Mononuclear cell (primary cell): ENCODE results near the gene ANXA4. TPM values are rescaled to one million over a fixed set of nuclear protein-coding genes. Genes with fewer than 3 reads are reported as not detected.

Source experiments
- H3K27me3 ChIP-seq: 2 replicates; pipeline ENCODE4 v1.6.0; 2011; ENCODE audit warnings: low read length, control low read depth; ENCODE audit not compliant: insufficient read depth
- H3K4me1 ChIP-seq: 2 replicates; pipeline ENCODE4 v1.5.1; 2011; ENCODE audit warnings: mild to moderate bottlenecking, low read length, control low read depth; ENCODE audit not compliant: insufficient read depth
- H3K4me3 ChIP-seq: 2 replicates; pipeline ENCODE4 v1.5.1; 2011; ENCODE audit warnings: mild to moderate bottlenecking, low read length, moderate library complexity
- H3K9me3 ChIP-seq: 2 replicates; pipeline ENCODE4 v1.5.1; 2011; ENCODE audit warnings: low read depth, mild to moderate bottlenecking, control low read depth, low read length
- total RNA-seq: library from RNA; depleted of rRNA; stranded (reverse); fragments of >200 nt; gene quantifications from one replicate; pipeline ENCODE4 v1.2.3, GENCODE V29; 2012

Gene ANXA4
- 6.0 TPM for total RNA-seq

DNA sequence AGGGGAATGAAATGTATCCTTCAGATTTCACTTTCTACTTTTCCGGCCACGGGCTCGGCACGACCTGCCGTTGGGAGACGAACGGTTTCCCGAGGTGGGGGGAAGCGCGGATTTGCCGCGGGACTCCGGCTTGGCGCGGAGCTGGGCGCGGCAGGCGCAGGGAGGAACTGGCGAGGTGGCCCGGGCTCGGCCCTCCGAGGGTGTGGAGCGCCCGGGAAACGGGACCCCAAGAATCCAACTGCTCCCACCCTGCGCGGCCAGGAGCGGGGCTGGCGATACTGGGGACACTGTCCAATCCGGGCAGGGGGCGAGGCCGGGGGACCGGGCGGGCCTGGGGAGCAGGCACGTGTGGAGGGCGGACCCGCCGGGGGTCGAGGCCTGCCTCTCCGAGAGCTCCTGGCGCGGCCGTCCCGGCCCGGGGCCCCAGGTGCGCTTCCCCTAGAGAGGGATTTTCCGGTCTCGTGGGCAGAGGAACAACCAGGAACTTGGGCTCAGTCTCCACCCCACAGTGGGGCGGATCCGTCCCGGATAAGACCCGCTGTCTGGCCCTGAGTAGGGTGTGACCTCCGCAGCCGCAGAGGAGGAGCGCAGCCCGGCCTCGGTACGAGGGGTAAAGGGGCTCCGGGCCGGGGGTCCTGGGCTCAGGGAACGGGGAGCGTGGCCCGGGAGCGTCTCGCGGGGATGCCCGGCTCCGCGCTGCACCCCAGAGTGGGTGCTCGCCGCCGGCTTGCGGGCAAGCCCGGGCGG is at the start of gene ANXA4:
TSS of gene ANXA4 (plus strand) at position 560 of the 747 bp plus-strand sequence. CDS start 39,432 bp downstream, outside the sequence.
- no peaks in the 10 kb centered on the region for H3K9me3 ChIP-seq
- H3K27me3 ChIP-seq: no peaks in the 10 kb centered on the region
- H3K4me1 ChIP-seq: peaks cover 48% of the 10 kb centered on the region
- H3K4me3 ChIP-seq: peak within 1 kb of the TSS; percentile 77

DNA sequence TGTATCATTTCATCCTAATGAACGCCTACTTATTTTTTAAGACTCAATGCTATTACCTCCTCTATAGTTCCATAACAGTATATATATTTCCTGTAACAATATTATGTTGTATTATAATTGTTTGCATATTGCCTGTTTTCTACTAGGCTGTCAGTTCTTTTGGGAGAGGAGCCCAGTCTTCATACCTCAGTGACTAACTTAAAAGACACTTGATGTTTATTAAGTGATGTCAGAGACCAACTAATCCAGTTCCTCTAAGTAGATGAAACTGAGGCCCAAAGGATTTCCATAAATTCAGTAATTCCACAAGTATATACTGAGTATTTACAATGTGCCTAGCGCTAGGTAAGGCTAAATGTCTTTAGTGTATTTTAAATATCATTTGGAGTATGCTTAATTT is 49.5 kb upstream of the ANXA4 start:
- Histone ChIP-seq H3K4me3 (no peak overlapping the region), H3K27me3 (no peaks in the 10 kb centered on the region), H3K4me1 (peaks cover 53% of the 10 kb centered on the region)

DNA sequence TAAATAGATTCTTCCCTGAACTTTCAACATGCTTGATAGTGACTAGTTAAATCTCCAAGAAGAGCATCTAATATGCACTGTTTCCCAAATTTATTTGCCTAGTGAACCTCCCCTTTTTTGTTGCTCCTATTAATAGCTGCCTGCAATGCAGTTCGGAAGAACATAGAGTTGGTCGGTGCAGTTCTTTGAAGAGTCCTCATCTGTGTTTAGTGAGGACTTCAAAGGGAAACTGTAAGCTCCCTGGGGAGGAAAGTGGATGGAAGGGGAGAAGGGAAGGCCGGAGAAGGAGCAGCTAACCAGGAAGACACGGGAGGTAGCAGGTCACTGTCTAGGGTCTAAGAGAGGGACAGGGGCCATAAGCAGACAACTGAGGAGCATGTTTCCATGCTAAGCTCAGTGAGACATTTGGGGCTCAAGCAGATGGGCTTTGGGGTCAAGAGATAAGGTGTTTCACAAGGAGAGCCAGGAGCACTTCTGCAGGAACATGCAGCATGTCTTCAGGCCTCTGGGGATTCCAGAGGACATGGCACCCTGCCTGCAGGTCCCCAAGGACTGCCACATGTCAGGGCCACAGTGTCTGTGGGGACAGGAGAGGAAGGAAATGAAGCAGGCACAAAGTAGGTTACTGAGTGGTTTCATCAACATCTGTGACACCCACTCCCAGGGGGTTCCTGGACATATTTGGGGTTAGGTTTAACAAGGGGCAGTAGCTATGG is 48.7 kb upstream of the ANXA4 start:
- Histone ChIP-seq H3K4me1 (peaks cover 55% of the 10 kb centered on the region), H3K9me3 (no peaks in the 10 kb centered on the region), H3K27me3 (no peaks in the 10 kb centered on the region), H3K4me3 (no peak overlapping the region)

More for the DNA sequence above, 49.5 kb upstream of the ANXA4 start:
- no peaks in the 10 kb centered on the region for H3K9me3 ChIP-seq

DNA sequence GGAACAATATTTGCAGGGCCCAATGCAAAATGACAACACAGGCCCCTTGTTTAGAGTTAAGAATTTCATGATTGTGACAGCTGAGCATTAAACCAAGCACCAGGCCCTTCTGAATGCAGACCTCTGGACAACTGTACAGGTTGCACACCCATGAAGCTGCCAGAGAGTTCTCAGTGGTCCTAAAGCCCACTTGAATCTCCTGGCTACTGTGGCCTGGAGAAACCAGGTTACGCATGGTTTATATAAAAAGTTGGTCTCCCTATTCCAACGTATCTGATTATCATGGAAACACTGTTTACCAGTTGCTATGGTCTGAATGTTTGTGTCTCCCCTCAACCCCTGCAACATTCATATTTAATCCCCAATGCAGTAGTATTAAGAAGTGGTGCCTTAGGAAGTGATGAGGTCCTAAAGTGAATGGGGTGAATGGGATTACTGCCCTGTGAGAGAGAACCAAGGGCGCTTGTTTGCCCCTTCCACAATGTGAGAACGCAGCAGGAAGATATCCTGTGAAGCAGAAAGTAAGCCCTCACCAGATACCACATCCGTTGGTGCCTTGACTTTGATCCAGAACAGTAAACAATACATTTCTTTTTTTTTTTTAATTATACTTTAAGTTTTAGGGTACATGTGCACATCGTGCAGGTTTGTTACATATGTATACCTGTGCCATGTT is 48.0 kb upstream of the ANXA4 start:
- no peaks in the 10 kb centered on the region for H3K9me3 ChIP-seq
- peaks cover 53% of the 10 kb centered on the region for H3K4me1 ChIP-seq
- H3K4me3 ChIP-seq: no peak overlapping the region
- H3K27me3 ChIP-seq: no peaks in the 10 kb centered on the region

DNA sequence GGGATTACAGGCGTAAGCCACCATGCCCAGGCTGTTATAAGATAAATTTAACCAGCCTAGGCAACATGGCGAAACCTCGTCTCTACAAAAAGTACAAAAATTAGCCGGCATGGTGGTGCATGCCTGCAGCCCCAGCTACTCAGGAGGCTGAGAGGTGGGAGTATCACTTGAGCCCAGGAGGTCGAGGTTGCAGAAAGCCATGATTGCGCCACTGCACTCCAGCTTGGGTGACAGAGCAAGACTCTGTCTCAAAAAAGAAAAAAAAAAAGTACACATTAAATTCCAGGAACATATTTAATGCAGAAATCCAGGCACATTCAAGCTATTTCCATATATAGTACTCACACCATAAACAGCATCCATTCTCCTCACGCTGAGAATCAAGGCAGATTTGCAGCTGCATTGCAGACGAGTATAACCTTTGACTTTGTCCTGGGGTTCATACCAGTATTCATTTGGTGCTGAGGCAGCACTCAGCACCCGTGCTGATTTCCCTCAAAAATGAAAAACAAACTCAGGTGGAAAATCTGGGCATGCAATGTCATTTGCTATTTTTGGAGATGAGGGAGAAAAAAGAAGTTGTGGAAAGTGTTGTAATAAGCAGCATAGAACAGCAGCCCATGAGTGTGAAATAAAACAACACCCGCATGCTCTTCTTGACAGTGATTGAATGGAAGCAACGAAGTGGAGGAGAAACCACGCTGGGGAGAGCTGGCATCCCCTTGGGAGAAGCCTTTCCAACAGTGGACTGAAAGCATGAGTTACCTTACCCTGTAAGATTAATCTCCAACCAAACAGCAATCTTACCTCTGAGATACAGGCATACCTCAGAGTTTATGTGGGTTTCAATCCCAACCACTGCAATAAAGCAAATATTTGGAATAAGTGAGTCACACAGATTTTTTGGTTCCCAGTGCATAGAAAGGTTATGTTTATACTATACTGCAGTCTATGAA is 46.8 kb upstream of the ANXA4 start:
- Histone ChIP-seq H3K4me3 (no peak overlapping the region), H3K9me3 (no peaks in the 10 kb centered on the region), H3K27me3 (no peaks in the 10 kb centered on the region), H3K4me1 (peaks cover 49% of the 10 kb centered on the region)

DNA sequence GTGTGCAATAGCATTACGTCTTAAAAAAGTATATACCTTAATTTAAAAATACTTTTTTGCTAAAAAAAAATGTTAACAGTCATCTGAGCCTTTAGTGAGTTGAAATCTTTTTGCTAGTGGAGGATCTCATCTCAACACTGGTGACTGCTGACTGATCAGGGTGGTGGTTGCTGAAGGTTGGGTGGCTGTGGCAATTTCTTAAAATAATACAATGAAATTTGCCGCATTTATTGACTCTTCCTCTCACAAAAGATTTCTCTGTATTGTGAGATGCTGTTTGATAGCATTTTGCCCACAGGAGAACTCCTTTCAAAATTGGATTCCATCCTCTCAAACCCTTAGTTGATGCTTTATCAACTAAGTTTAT is 46.1 kb upstream of the ANXA4 start:
- no peak overlapping the region for H3K4me3 ChIP-seq
- H3K27me3 ChIP-seq: no peaks in the 10 kb centered on the region
- no peaks in the 10 kb centered on the region for H3K9me3 ChIP-seq
- H3K4me1 ChIP-seq: peaks cover 49% of the 10 kb centered on the region

DNA sequence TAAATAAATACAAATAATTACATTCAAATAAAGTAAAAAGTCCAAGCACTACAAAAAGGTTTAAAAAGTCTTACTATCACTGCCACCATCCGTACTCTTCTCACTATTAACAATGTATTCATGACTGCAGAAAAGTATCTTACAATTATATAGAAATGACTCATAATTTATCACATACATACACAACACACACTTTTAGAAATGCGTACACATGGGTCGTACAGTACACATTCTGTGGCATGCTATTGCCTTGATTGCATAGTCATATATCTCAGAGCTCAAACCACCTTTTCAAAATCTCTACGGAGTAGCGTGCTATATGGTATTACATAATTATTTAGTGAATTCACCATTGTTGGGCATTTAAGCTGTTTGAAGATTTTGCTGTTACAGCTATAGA is 41.6 kb upstream of the ANXA4 start:
- no peaks in the 10 kb centered on the region for H3K9me3 ChIP-seq
- H3K4me3 ChIP-seq: no peak overlapping the region
- no peaks in the 10 kb centered on the region for H3K27me3 ChIP-seq
- H3K4me1 ChIP-seq: peaks cover 42% of the 10 kb centered on the region

DNA sequence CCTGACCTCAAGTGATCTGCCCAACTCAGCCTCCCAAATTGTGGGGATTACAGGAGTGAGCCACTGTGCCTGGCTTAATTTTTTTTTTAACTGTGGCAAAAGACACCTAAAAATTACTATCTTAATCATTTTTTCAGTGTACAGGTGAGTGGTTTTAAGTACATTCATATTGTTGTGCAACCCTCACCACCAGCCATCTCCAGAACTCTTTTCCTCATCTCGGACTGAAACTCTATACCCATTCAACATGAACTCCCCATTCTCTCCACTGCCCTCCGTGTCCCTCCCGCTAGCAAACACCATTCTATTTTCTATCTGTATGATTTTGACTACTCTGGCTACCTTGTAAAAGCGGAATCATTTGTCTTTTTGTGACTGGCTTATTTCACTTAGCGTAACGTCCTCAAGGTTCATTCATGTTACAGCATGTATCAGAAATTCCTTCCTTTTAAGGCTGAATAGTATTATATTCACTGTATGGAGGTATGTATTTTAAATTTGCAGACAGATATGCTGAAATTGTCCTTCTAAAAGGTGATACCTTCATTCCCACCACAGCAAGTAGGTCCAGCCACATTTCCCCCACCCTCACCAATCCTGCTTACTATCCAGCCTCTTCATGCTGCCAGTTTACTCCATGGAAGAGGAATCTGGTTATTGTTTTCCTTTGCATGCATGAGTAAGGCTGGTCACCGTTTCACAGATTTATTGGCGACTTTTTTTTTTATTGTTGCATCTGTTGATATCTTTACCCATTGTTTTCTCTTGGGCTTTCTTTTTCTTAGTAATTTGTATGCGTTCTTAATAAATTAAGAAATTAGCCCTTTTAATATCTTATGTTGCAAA is 40.6 kb upstream of the ANXA4 start:
- Histone ChIP-seq H3K9me3 (no peaks in the 10 kb centered on the region), H3K4me3 (no peak overlapping the region), H3K27me3 (no peaks in the 10 kb centered on the region), H3K4me1 (peaks cover 33% of the 10 kb centered on the region)

DNA sequence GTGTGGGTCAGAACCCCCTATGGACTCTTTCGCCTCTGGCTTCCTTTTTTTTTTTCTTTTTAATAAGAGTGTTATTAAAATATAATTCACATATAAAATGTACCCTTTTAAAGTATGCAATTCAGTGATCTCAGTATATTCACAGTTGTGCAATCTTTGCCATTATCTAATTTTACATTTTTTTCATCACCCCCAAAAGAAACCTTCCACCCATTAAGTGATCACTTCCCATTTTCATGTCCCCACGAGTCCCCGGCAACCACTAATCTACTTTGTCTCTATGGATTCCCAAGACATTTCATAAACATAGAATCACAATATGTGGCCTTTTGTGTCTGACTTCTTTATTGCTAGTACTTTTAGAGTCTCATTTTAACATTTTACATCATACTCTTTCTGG is 38.7 kb upstream of the ANXA4 start:
- H3K4me3 ChIP-seq: no peak overlapping the region

DNA sequence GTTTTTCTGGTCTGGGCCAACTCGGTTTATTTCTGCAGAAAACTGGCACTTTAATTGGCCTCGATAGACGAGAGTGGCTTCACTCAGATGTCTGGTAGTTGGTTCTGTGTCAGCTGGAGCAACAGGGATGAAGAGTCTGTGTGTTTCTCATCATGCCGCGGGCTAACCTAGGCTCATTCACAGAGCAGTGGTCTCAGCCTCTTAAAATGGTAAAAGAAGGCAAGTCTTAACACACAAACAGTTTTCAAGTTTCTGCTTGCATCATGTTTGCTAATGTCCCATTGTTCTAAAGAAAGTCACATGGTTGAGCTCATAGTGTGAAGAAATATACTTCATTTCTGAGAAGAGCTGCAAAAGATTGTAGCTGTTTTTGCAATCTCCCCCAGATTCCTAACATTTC is 37.5 kb upstream of the ANXA4 start:
- H3K4me1 ChIP-seq: peaks cover 22% of the 10 kb centered on the region
- no peak overlapping the region for H3K4me3 ChIP-seq
- no peaks in the 10 kb centered on the region for H3K27me3 ChIP-seq
- no peaks in the 10 kb centered on the region for H3K9me3 ChIP-seq

More for the DNA sequence above, 38.7 kb upstream of the ANXA4 start:
- H3K27me3 ChIP-seq: no peaks in the 10 kb centered on the region
- peaks cover 24% of the 10 kb centered on the region for H3K4me1 ChIP-seq
- no peaks in the 10 kb centered on the region for H3K9me3 ChIP-seq

DNA sequence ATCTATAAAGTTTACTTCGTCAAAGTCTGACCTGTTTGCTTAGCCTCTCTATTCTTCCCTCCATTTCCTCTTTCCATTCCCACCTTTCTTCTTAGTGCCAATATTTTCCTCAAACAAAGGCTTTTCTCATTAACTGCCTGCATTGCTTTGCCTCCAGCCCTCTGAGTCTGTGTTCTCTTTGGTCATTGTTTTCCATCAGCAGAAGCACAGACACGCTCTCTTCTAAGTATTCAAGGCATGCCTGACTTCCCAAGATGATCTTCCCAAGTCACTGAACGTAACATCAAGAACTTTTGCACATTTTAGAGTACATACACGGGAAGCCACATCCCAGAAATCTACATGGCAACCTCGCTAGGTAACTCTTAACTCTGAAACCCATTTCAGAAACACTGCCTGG is 32.6 kb upstream of the ANXA4 start:
- Histone ChIP-seq H3K9me3 (no peaks in the 10 kb centered on the region), H3K4me3 (no peak overlapping the region), H3K27me3 (no peaks in the 10 kb centered on the region), H3K4me1 (peaks cover 12% of the 10 kb centered on the region)

DNA sequence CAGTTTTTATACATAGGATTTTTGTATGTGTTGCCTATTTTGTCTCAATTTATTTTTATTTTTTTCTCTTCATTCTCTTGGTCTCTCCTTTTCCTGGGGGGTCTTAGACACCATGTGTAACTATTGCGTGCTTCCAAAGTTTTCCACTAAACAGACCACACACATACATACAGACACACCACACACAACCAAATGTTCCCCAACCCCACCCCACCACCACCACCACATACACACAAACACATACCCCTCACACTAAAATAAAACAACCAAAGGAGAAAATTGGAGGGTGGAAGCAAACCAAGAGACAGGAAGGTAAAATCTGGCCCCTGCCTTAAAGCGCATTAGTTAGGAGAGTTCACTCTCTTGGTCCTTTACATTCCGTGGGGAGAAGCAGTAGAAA is 30.0 kb upstream of the ANXA4 start:
- no peak overlapping the region for H3K4me3 ChIP-seq
- no peaks in the 10 kb centered on the region for H3K27me3 ChIP-seq
- H3K9me3 ChIP-seq: no peaks in the 10 kb centered on the region
- H3K4me1 ChIP-seq: peaks cover 7% of the 10 kb centered on the region

DNA sequence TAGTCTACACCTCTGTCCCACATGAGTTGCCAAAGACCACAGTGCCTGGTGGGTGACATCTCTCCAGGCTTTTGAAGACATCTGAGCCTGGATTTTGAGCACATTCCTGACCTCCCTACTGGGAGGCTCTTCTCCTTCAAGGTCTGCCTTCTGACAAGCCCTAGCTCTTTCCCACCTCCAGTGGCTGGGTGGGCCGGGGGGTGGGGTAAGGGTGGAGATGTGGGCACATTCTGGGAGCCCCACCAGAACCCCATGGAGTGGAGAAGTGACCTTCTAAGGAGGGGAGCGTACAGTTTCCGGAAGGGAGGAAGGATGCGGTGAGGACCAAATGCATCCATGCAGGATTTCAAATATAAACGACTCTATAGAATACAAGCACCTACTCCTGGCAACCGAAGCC is 27.9 kb upstream of the ANXA4 start:
- Histone ChIP-seq H3K27me3 (no peaks in the 10 kb centered on the region), H3K9me3 (no peaks in the 10 kb centered on the region), H3K4me3 (no peak overlapping the region), H3K4me1 (peaks cover 7% of the 10 kb centered on the region)
